ENCODE measurements around the gene VRK3. TPM values are rescaled to one million over a fixed set of nuclear protein-coding genes. Genes with fewer than 3 reads are reported as not detected.
"Not testable (repeated sequence)": the region's sequence is repeated elsewhere in the genome, so short reads cannot be mapped to it uniquely, and the experiment has no call there.

The VRK3 gene
- polyA plus RNA-seq, 3 donors from 2014 or later: 89.8 to 116 (median 106) TPM

DNA sequence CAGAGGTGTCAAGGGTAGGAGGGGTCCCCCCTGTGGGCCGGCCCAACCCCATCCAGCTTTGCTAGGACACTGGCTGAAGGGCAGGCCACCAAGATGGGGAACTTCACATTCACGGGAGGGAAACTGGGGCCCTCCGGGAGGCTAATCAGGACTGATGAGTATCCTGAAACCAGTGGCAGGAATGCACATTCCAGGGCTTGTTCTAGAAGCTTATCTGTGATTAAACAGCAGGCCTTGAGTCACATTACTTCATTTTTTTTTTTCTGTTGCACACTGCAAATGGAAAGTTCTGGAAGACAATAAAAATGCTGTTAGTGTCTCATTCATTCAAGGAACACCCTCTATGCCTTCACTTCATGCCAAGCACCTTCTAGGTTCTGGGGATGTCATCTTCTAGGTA, 48.7 kb downstream of the VRK3 start:
- Mint-ChIP-seq H3K9me3 (no peaks in the 10 kb centered on the region), H3K27me3 (ENCODE audit: low read depth in 3 of 3) (peaks cover 0 to 4% (median 2%) of the 10 kb centered on the region in 3 donors), H3K36me3 (peaks cover 0 to 37% (median 15%) of the 10 kb centered on the region in 3 donors), H3K27ac (no peak overlapping the region), H3K4me1 (no peaks in the 10 kb centered on the region), H3K4me3 (no peak overlapping the region)
- DNase-seq: no peak

DNA sequence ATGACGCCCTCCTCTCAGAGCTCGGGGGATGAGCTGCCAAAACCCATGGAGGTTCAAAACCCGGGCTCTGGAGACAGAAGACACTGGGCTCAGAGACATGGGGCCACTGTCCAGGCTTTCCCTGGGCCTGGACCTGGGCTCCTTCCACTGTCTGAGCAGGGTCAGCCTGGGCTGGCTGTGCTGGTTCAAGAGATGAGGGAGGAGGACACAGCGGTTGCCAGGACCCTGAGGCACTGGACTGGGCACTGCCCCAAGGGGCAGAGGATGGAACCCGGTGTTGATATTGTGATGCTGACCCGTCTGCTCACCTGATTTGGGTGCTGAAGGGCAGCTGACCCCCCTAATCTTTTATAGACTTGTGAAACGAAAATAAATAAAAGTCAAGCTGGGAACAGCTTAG, 50.1 kb downstream of the VRK3 start:
- peaks cover 0 to 5% (median 2%) of the 10 kb centered on the region in 3 donors for H3K27me3 Mint-ChIP-seq (ENCODE audit: low read depth in 3 of 3)
- H3K9me3 Mint-ChIP-seq: no peaks in the 10 kb centered on the region
- no peak overlapping the region for H3K27ac Mint-ChIP-seq
- DNase-seq: no peak
- H3K4me3 Mint-ChIP-seq: no peak overlapping the region
- peaks cover 0 to 29% (median 12%) of the 10 kb centered on the region in 3 donors for H3K36me3 Mint-ChIP-seq
- H3K4me1 Mint-ChIP-seq: no peaks in the 10 kb centered on the region

DNA sequence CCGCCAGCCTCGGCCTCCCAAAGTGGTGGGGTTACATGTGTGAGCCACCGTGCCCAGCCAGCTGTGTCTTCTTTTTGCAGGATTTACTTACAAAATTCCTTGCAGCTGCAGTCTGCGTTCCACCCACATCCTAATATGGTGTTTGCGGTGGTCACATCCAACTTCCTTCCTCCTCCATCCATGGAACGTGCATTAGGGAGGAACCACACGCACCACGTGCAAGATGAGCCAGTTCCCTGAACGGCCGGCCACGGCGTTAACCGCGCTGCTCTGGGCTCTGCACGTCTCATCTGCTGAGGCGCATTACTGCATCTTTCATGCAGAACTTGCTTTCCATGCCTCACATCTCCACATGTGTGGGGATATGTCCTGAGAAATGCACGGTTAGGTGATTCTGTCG, 51.2 kb downstream of the VRK3 start:
- DNase-seq: no peak
- no peak overlapping the region for H3K4me3 Mint-ChIP-seq
- H3K9me3 Mint-ChIP-seq: no peaks in the 10 kb centered on the region
- H3K27me3 Mint-ChIP-seq (ENCODE audit: low read depth in 3 of 3): peaks cover 0 to 5% (median 2%) of the 10 kb centered on the region in 3 donors
- H3K4me1 Mint-ChIP-seq: no peaks in the 10 kb centered on the region
- peak overlapping the region in 1 of 6 donors; percentile 23 for H3K27ac Mint-ChIP-seq
- peaks cover 0 to 28% (median 11%) of the 10 kb centered on the region in 3 donors for H3K36me3 Mint-ChIP-seq

DNA sequence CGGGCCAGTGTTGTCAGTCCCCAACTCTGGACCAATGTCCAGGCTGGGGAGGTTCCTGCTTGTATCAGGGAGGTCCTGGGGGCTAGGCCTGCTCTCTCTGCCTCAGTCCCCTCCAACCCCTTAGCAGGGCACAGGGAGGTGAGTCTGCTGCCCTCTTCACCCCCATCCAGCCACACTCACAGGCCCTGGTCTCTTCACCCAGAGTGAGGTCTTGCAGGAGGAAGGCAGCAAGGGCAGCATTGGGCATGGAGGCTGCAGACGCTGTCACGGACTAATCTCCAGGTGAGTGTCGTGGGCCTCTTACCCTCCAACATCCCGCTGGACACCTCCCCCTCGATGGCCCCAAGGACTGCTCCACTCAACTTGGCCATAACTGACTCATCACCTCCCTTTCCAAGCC, 52.3 kb downstream of the VRK3 start:
- no peaks in the 10 kb centered on the region for H3K4me1 Mint-ChIP-seq
- peak overlapping the region in 1 of 6 donors; percentile 53 for H3K27ac Mint-ChIP-seq
- DNase-seq: no peak
- H3K27me3 Mint-ChIP-seq (ENCODE audit: low read depth in 3 of 3): peaks cover 2 to 5% (median 2%) of the 10 kb centered on the region in 3 donors
- H3K9me3 Mint-ChIP-seq: no peaks in the 10 kb centered on the region
- peaks cover 0 to 19% (median 11%) of the 10 kb centered on the region in 3 donors for H3K36me3 Mint-ChIP-seq
- H3K4me3 Mint-ChIP-seq: no peak overlapping the region

DNA sequence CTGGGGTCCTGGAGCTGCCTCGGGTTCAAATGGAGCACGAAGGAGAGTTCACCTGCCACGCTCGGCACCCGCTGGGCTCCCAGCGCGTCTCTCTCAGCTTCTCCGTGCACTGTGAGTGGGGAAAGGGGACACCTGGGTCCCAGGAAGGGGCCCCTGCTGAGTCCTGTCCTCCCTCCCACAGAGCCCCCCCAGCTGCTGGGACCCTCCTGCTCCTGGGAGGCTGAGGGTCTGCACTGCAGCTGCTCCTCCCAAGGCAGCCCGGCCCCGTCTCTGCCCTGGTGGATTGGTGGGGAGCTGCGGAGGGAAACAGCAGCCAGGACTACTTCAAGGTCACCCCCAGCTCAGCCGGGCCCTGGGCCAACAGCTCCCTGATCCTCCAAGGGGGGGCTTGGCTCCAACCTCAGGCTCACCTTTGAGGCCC, 53.2 kb downstream of the VRK3 start:
- Mint-ChIP-seq H3K4me3 (no peak overlapping the region), H3K36me3 (peaks cover 0 to 14% (median 11%) of the 10 kb centered on the region in 3 donors), H3K27ac (no peak overlapping the region), H3K27me3 (ENCODE audit: low read depth in 3 of 3) (peaks cover 2 to 8% (median 2%) of the 10 kb centered on the region in 3 donors), H3K4me1 (peaks cover 1 to 2% of the 10 kb centered on the region in 2 donors), H3K9me3 (no peaks in the 10 kb centered on the region)
- DNase-seq: no peak

DNA sequence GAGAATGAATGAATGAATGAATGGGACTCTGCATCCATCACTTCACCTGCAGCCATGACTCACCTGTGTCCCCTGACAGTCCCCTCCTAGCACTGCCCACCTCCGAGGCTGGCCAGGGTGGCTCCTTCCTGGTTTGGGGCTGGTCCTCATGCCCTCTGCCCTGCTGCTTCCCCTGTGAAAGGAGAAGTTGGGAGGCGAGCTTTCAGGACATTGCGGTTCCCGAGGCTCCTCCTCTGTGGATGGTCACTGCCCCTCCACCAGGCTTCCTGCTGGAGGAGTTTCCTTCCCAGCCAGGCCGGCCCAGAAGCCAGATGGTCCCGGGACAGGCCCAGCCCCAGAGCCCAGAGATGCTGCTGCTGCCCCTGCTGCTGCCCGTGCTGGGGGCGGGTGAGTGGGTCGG, 55.8 kb downstream of the VRK3 start:
- not testable (repeated sequence) for H3K27ac Mint-ChIP-seq; H3K36me3 Mint-ChIP-seq; H3K27me3 Mint-ChIP-seq (ENCODE audit: low read depth in 3 of 3); DNase-seq; H3K9me3 Mint-ChIP-seq; H3K4me3 Mint-ChIP-seq
- peaks cover 16 to 17% of the 10 kb centered on the region in 2 donors for H3K4me1 Mint-ChIP-seq

DNA sequence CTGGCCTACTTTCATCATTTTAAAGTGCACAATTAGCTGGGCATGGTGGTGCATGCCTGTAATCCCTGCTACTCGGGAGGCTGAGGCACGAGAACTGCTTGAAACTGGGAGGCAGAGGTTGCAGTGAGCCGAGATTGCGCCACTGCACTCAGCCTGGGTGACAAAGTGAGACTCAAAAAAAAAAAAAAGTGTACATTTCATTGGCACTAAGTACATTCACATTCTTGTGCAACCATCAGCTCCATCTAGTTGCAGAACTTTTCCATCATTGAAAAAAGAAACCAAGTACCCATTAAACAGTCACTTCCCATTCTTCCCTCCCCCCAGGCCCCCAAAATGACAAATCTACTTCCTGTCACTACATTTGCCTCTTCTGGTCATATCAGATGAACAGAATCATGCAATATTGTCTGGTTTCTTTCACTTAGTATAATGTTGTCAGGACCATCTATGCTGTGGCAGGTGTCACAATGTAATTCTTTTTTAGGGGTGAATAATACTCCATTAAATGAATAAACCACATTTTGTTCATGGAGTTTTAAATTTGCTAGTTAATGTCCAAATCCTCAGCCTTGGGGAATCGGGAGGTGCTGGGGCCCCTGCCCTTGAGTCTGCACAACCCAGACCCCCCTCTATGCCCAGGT, 56.8 kb downstream of the VRK3 start:
- Mint-ChIP-seq H3K4me3 (no peak overlapping the region), H3K27me3 (ENCODE audit: low read depth in 3 of 3) (peaks cover under 1 to 7% (median 5%) of the 10 kb centered on the region in 3 donors), H3K4me1 (peaks cover 16 to 17% of the 10 kb centered on the region in 2 donors), H3K27ac (no peak overlapping the region), H3K36me3 (no peaks in the 10 kb centered on the region), H3K9me3 (peaks cover 0 to 5% (median 2%) of the 10 kb centered on the region in 6 donors)
- no peak for DNase-seq

DNA sequence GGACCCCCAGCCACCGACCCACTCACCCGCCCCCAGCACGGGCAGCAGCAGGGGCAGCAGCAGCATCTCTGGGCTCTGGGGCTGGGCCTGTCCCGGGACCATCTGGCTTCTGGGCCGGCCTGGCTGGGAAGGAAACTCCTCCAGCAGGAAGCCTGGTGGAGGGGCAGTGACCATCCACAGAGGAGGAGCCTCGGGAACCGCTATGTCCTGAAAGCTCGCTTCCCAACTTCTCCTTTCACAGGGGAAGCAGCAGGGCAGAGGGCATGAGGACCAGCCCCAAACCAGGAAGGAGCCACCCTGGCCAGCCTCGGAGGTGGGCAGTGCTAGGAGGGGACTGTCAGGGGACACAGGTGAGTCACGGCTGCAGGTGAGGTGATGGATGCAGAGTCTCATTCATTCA, 64.2 kb downstream of the VRK3 start, which contains the start of gene SIGLEC11:
Gene SIGLEC11, minus strand, starts transcription at position 193 of the 400 bp plus-strand sequence. Its CDS starts 91 bp downstream, at position 102.
- H3K4me1 Mint-ChIP-seq; H3K9me3 Mint-ChIP-seq; DNase-seq; H3K36me3 Mint-ChIP-seq; H3K27me3 Mint-ChIP-seq (ENCODE audit: low read depth in 3 of 3); H3K27ac Mint-ChIP-seq; H3K4me3 Mint-ChIP-seq: not testable (repeated sequence)

DNA sequence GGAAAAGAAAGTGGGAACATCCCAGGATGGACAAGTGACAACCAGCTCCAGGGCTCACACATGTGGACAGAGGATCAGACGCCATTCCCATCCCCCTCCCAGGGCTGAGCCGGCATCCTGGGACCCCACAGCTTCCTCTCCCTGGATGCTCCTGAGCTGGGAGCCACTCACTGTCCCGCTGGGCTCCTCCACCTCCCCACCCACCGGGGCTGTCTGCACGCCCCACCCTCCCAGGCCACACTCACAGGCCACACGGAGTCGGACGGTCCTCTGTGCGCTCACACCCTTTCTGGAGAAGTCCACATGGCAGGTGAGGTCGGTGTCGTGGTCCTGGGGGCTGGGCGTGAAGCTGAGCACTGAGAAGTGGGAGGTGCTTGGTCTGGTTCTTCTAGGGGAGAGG, 65.3 kb downstream of the VRK3 start:
- H3K9me3 Mint-ChIP-seq; H3K4me1 Mint-ChIP-seq; DNase-seq; H3K27me3 Mint-ChIP-seq (ENCODE audit: low read depth in 3 of 3); H3K4me3 Mint-ChIP-seq; H3K36me3 Mint-ChIP-seq; H3K27ac Mint-ChIP-seq: not testable (repeated sequence)

DNA sequence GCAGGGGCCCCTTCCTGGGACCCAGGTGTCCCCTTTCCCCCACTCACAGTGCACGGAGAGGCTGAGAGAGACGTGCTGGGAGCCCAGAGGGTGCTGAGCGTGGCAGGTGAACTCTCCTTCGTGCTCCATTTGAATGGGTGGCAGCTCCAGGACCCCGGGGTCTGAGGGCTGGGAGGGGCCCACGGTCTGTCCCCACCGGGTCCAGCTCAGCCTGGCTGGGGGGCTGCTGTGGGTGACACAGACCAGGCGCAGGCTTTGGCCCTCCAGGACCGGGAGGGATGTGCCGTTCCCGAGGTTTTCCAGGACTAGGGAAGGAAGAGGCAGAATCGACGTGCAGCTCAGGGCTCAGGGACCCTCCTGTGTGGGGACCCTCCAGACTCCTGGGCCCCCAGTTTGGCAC, 66.6 kb downstream of the VRK3 start:
- H3K4me1 Mint-ChIP-seq; H3K27me3 Mint-ChIP-seq (ENCODE audit: low read depth in 3 of 3); H3K27ac Mint-ChIP-seq; DNase-seq; H3K9me3 Mint-ChIP-seq; H3K36me3 Mint-ChIP-seq; H3K4me3 Mint-ChIP-seq: not testable (repeated sequence)

DNA sequence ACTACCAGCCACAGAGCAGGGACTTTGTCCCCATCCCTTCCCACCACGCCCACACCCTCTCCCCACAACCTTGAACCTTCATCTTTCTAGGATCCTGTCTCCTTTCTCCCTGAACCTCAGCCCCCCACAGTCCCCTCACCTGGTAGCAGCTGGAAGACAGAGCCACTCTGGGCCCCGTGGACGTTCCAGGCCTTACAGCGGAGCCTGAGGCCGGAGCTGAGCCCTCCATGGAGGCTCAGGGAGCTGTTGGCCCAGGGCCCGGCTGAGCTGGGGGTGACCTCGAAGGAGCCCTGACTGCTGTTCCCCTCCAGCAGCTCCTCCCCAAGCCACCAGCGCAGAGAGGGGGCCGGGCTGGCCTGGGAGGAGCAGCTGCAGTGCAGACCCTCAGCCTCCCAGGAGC, 67.0 kb downstream of the VRK3 start:
- not testable (repeated sequence) for H3K27me3 Mint-ChIP-seq (ENCODE audit: low read depth in 3 of 3); DNase-seq; H3K4me3 Mint-ChIP-seq; H3K9me3 Mint-ChIP-seq; H3K4me1 Mint-ChIP-seq; H3K27ac Mint-ChIP-seq; H3K36me3 Mint-ChIP-seq

DNA sequence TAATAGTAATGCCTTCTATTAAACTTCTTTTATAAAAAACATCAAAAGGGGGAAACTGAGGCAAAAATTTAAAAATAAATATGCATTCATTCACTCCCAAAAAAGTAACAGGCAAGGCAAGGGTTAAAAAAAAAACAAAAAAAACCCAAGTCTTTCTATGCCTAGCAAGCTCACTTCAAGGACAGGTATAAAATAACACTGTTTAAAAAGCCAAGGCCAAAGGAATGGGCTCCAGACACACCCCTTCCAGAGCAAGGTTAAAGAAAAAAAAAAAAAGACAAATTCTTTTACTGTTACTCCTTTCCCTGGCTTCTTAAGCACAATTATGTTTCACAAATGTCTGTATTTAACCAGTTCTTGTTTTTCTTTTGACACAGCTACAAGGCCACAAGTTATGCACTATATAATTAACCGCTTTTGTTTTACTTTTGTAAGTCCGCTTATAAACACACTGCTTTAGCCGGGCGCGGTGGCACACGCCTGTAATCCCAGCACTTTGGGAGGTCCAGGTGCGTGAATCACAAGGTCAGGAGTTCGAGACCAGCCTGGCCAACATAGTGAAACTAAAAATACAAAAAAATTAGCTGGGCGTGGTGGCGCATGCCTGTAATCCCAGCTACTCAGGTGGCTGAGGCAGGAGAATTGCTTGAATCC, 67.8 kb downstream of the VRK3 start:
- DNase-seq: no peak
- H3K9me3 Mint-ChIP-seq: no peaks in the 10 kb centered on the region
- no peak overlapping the region for H3K4me3 Mint-ChIP-seq
- no peaks in the 10 kb centered on the region for H3K4me1 Mint-ChIP-seq
- H3K36me3 Mint-ChIP-seq: no peaks in the 10 kb centered on the region
- H3K27ac Mint-ChIP-seq: no peak overlapping the region
- H3K27me3 Mint-ChIP-seq (ENCODE audit: low read depth in 3 of 3): peaks cover 3 to 6% (median 6%) of the 10 kb centered on the region in 3 donors

DNA sequence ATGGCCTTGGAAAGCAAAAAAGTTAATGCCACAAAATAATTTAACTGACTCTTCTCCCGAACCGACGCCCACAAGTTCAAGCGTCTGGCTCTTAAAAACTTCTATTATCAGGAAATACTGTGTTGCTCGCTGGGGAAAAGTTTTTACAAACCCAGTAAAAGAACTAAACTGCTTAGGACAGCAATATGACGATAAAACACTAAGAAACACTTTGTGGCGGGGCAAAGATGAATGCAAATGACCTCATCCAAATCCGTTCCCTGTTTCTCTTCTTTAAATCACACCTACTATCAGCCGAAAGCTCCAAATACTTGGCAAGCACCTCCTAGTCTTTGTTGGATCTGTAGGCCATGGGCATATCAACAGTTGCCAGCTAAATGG, 69.1 kb downstream of the VRK3 start:
- Mint-ChIP-seq H3K9me3 (no peaks in the 10 kb centered on the region), H3K4me3 (no peak overlapping the region), H3K4me1 (no peaks in the 10 kb centered on the region), H3K27ac (no peak overlapping the region), H3K27me3 (ENCODE audit: low read depth in 3 of 3) (peaks cover 2 to 6% (median 5%) of the 10 kb centered on the region in 3 donors), H3K36me3 (no peaks in the 10 kb centered on the region)
- DNase-seq: no peak

DNA sequence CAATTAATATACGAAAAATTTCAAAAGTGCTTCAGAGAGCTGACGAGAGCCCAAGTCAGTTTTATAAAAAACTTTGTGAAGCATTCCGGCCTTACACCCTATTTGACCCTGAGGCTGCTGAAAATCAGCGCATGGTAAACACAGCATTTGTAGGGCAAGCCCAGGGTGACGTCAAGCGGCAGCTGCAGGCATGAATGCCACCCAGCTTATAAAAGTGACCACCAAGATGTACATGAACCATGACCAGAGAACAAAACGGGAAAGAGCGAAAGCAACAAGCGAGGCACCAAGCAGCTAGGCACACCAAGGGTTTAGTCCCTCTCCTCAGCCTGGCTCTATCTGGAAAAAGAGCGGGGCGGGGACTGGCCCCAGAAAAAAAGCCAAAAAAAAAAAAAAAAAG, 70.2 kb downstream of the VRK3 start:
- H3K36me3 Mint-ChIP-seq: no peaks in the 10 kb centered on the region
- peaks cover 3 to 7% (median 6%) of the 10 kb centered on the region in 3 donors for H3K27me3 Mint-ChIP-seq (ENCODE audit: low read depth in 3 of 3)
- no peak for DNase-seq
- no peak overlapping the region for H3K4me3 Mint-ChIP-seq
- H3K9me3 Mint-ChIP-seq: no peaks in the 10 kb centered on the region
- H3K4me1 Mint-ChIP-seq: no peaks in the 10 kb centered on the region
- H3K27ac Mint-ChIP-seq: no peak overlapping the region

All from immature natural killer cell (primary cell).